Activated CD8-positive, alpha-beta memory T cell treated with anti-CD3 and anti-CD28 coated beads, Interleukin-2, amount 50 U/mL, for 4 hours (primary cell): Measurements from ENCODE around the gene AAMP.
"Not testable (repeated sequence)": the region's sequence is repeated elsewhere in the genome, so short reads cannot be mapped to it uniquely, and the experiment has no call there.

Experiments used
- DNase-seq: peaks from one replicate; pipeline ENCODE4 v3.0.0-alpha.2; 2020

Gene AAMP

DNA sequence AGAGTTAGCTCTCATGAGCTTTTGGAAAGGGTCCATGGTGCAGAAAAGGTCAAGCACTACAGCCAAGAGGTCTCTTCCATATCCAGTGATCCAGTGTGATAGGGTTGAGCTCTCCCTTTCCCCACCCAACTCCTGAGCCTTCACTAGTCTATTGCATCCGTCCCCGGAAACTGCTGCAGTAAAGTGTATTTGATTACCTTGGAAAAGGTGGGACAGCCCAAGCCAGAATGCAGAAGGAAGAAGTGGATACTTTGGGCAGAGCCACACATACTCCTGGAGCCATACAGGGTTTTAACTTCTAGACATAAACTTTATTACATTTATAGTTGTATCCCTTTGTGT, 3.9 kb upstream of the AAMP start:
- no peak for DNase-seq

DNA sequence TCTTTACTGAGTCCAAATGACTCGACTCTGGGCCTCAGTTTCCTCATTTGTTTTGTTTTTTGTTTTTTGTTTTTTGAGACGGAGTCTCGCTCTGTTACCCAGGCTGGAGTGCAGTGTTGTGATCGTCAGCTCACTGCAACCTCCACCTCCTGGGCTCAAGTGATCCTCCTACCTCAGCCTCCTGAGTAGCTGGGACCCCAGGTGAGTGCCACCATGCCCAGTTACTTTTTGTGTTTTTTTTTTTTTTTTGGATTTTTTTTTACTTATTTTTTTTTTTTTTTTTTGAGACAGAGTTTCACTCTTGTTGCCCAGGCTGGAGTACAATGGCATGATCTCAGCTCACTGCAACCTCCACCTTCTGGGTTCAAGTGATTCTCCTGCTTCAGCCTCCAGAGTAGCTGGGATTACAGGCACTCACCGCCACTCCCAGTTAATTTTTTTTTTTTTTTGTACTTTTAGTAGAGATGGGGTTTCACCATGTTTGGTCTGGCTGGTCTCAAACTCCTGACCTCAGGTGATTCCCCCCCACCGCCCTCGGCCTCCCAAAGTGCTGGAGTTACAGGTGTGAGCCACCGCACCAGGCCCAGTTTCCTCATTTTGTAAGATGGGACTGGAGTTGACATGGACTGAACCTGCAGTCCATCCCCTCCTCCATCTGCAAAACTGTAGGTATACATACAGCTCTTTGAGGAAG, 3.4 kb upstream of the AAMP start:
- not testable (repeated sequence) for DNase-seq

DNA sequence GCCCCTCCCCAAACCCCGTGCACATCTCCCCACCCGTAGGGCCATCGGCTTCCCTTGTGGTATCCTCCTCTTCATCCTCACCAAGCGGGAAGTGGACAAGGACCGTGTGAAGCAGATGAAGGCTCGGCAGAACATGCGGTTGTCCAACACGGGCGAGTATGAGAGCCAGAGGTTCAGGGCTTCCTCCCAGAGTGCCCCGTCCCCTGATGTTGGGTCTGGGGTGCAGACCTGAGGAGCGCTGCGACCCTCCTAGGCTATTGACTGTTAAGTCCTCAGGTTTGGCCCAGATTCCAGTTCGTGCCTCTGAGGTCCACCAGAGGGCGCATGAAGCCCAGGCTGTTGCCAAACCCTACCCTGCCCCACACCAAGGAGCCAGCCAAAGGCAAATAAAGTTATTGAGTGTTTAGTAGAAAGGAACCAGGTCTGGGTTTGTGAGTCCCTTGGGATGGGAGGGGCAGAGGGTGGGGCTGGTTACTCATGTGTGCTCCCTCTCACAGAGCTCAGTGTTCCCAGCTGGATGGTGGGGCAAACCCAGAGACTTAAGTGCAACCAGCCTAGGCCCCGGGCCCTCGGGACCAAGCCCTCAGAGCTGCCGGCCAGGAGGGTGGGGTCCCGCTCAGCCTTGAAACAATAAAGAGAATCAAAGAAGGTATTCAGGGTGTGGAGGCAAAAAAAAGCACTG, 2.7 kb upstream of the AAMP start:
- DNase-seq: peak; percentile 79

DNA sequence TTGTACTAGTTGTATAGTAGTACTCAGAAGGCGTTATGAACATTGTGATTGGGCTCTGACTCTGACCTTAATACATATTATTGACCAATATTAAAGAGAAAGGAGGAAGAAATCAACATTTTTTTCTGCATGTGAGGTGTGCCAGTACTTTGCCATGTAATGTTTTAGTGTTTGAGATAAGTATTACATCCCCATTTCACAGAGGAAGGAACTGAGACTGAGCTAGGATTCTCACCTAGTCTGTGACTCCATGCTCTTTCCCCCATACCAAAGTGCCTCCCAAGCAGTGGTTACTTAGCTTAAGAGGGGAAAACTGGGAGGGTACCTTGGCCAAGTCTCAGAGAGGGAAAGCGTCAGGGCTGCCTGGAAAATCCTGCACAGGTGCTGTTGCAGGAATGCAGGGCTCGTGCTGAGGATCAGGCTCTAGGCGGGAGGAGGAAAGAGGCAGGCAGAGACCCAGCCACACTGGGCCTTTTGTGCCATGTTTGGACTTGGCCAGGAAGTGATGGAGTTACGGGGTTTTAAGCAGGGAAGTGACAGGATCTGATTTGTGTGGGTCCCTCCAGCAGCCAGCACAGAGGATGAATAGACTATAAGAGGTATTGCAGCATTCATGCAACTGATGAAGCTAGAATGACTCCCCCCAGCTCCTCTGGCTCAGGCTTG, 2.1 kb upstream of the AAMP start:
- DNase-seq: no peak

DNA sequence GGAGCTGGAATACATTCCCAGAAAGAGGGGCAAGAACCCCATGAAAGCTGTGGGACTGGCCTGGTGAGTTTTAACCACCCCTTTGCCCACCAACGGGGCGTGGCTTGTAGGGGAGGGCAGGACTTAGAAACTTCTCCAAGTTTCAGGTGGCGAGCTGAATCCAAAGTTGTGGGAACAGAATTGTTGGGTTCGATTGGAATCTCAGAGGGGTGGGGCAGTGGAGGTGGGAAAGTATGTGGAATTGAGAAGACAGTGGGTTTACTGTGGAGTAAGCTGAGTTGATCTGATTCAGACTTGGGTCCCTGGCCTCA, 1.5 kb upstream of the AAMP start:
- DNase-seq: no peak

DNA sequence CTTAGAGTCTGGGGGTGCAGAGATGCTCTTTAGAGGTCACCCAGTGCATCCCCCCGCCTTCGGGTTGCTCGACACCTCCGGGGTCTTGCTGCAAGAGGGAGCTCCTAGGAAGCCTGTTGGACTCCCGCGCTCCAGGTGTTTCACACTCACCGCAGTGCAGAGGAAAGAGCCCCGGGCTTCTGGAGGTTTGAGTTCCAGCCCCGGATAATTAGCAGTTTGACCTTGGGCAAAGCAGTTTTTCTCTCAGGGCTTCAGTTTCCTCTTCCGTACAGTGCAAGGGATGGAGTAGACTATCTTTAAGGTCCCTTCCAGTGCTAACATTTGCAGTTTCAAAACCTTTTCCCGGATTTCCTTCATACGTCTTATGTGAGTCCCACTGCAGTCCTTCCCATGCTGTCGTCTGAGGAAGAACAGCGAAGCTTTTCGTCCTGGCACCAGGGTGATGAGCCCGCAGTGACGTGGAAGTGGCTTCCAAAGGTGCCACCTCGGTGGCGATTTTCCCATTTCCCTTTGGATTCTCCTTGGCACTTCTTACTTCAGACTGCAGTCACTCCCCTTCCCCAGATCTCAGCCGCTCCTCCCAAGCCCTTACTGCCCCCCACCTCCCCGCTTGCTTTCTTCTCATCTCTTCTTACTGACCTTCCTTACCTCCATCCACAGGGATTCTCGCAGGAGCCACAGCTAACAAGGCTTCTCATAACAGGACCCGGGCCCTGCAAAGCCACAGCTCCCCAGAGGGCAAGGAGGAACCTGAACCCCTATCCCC, 967 bp upstream of the AAMP start:
- DNase-seq: no peak

DNA sequence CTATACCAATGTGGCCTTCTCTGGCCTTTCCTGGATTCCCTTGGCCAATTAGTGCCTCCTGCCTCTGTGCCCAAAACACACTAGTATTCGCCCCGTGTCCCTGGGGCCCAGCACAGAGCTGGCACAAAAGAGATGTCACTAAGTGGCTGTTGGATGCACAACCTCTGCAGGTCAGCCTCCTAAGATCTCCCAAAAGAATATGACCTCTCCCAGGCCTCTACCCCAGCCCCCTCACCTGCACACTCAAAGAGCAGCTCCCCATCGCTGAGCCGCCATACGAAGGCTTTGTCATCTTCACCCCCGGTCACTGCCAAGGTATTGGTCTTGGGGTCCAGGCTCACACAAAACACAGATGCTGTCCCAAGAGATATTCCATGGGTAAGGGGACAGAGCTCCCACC, 2.7 kb downstream of the AAMP start:
- no peak for DNase-seq

DNA sequence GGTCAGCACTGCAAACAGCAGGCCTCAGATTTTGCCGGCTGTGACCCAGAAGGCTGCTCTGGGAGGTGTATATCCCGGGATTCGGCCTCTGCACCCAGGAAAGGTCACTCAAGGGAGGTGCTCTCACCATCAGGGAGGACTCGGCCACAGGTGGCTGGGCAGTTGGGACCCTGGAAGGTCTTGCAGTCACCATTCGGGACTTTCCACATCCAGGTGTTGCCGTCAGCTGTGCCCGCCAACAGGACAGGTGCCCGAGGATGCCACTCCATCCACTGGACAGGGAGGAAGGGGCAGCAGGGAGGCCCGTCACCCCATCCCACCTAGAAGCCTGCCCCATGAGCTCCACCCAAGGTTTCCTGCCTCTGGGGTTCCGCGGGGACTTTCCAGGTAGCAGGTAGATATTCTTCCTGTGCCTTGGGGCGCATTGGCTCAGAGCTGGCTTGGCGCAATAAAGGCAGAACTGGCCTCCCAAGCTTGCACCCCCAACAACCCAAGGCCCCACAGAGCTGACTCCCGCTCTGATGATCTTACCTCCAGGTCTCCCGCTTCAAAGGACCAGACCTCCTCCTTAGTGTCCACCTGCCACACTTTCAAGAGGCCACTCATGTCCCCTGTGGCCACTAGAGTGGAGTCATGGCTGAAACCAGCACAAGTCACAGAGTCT, 3.5 kb downstream of the AAMP start:
- no peak for DNase-seq

DNA sequence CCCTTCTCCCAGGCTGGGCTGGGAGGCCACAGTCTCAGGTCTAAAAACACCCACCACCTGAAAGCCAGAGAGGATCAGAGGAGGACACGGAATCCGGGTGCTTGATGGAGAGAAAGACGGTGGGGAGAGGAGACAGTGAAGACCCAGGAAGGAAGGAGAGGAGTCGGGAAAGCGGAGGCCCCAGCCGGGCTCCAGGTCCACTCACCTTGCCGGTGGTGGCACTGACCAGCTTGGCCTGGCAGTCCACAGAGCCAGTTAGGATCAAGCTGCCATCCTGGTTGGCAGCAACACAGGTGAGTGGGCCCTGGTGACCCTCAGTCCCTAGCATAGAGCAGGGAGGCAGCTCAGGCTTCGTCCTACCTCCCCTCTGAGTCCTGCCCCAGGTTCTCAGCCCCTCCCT, 4.3 kb downstream of the AAMP start:
- DNase-seq: no peak

DNA sequence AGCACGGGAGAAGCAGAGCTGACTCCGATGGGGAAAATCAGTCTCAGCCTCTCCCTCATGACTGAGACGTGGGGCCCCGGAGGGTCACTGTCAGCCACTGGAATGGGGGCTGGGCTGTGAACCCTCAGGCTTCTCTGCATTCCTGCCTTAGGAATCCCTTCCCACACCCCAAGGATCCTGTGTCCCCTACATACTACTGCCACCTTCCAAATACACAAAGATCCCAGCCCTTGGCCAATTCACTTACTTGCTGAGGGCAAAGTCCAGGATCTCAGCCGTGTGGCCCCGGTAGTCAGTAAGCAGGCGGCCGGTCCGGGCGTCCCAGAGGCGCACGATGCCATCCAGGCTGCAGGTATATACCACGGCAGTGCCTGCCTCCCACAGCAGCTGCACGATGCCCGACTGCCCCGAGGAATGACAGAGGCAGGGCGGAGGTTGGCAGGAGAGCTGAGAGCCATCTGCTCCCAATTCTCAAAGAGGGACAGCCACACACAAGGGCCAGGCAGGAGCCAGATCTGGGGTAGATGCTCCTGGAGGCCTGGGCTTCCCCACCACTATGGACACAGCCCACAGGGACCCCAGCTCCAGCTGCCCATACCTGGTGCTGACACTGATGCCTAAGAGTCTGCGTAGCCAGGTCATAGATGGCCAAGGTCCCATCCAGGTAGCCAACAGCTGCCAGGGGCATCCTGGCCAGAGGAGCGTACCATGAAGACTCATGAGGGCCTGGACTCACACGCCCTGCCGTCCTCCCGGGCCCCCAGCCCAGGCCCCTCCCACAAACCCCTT, 5.0 kb downstream of the AAMP start:
- no peak for DNase-seq

DNA sequence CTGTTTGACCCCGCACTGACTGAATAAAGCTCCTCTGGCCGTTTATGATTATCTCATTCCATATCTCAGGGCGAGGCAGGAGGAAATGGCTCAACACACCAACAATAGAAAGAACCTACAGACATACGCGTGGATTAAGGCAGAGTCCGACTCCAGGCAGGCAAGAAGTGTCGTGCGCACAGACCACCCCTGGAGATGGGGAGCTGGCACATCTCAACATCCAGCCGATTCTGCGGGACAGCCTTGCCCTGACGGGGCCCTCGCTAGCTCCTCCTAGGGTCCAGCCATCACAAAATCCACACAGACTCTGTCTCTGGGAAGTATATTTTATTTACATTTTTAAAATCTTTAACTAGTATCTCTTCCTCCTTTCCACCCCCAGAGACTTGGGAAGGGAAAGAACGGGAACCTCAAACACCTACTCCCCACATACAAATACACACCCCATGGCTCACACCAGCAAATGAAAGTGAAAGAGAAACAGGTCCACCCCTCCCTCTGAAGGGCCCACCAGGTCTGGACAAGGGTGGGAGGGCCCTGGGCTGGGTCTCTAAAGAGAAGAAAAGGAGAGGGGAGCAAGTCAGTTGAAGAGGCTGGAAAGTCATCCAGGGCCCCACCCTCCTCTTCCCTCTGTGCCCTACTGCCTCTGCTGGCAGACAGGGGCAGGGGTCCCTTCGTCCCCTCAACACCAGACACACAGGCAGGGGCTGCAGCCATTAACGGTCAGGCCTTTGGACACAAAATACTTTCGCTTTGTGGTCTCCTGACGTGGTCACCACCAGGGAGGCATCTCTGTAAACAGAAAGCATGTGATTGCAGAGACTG, 5.9 kb downstream of the AAMP start:
- no peak for DNase-seq

DNA sequence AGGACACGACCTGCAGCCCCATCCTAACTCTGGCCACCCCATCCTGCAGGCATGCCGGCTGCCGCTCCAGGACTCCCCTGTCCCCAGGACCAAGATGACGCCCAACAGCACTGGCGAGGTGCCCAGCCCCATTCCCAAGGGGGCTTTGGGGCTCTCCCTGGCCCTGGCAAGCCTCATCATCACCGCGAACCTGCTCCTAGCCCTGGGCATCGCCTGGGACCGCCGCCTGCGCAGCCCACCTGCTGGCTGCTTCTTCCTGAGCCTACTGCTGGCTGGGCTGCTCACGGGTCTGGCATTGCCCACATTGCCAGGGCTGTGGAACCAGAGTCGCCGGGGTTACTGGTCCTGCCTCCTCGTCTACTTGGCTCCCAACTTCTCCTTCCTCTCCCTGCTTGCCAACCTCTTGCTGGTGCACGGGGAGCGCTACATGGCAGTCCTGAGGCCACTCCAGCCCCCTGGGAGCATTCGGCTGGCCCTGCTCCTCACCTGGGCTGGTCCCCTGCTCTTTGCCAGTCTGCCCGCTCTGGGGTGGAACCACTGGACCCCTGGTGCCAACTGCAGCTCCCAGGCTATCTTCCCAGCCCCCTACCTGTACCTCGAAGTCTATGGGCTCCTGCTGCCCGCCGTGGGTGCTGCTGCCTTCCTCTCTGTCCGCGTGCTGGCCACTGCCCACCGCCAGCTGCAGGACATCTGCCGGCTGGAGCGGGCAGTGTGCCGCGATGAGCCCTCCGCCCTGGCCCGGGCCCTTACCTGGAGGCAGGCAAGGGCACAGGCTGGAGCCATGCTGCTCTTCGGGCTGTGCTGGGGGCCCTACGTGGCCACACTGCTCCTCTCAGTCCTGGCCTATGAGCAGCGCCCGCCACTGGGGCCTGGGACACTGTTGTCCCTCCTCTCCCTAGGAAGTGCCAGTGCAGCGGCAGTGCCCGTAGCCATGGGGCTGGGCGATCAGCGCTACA, 7.0 kb downstream of the AAMP start:
- no peak for DNase-seq

DNA sequence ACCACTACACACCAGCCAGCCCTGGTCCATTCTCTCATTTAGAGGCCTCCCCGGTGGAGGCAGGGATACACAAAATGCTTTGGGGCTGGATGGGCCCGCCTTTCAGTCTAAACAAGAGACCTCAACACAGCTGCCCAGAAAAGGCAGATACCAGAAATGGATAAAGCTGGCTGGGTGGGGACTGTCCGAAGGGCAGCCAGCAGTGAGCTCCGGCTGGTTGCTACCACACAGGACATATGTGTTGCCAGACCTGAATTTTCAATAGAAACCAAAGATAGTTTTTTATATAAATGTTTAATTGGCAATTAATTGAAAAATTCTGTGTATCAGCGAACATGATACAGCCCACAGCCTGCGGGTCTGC, 7.7 kb downstream of the AAMP start:
- DNase-seq: no peak

DNA sequence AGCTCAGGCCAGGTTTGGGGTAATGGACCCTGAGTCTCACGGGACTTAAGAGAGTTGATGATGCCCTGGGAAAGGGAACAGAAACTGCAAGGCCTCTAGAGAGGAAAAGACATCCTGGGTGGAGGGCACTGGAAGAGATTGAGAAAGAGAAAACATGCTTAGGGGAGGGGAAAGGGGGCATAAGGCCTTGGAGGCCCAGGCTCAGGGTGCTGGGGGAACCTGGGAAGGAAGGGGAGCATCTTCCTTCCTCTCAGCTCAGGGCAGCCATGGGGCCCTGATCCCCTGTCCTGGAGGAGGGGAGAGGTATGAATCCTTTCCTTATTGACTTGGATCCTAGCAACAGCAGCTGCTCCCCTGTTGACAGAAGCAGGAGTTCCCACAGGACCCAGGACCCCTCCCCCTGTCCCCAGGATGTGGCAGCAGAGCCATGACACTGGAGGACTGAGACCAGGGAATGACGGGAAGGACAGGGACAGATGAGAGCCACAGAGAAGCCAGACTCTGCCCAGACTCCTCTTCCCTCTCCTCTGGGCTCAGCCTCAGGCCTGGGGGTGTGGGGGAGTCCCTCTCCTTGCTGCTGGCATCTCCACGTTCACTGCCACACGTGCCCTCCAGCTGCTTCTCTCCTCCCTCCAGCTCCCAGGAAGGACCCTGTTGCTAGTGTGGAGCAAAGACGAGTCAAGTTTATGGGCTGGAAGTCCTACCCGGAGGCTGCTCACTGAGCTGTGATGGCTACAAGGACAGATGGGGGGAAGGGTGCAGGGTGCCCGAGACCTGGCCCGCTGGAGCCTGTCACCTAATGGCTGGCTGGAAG, 8.3 kb downstream of the AAMP start:
- DNase-seq: no peak

DNA sequence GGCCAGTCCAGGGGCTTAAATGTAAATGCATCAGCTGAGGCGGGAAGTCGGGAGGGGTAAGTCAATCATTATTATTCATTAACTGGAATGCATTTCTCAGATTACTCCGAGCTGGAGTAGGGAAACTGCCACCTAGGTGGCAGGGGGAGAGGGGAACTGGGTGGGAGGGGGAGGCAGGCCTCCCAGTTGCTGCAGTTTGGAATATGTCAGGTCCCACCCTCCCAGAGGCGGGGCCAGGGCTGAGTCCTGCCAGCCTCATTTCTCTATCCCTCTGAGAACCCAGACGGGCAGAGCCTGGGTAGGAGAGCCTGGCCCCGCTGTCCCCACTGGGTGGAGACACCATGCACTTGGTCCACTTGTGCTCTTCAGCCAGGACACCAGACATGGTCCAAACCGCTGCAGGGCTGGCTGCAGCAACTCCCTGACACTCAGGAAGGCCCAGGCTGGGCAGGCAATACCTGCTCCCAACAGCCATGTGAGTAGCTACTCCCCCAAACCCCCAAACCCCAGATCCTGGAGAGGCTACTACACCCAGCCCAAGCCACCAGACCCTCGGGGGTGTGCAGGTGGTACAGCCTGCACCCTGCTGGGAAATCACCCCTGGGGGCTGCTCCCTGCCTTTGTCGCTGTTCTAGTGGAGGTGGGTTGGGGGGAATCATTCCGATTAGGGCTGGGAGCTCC, 9.1 kb downstream of the AAMP start, which contains the start of gene GPBAR1:
Gene GPBAR1 (plus strand): TSS at position 274 of the 681 bp plus-strand sequence. CDS start 1,710 bp downstream, outside the sequence.
- no peak for DNase-seq

DNA sequence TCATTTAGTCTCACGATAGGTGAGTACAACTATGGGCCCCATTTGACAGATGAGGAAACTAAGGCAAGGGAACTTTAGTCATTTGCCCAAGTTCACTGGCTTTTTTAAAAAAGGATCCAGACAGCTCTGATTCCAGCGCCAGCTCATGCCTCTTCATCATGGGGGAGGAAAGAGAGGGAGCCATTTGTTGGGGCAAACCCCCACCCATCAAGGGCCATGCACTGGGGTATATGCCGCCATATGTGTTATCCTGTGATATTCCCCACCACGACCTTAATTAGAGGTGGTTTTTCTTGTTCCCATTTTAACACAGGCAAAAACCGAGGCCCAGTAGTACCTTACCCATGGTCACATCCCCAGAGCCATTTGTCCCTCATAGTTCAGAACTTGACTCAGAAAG, 9.8 kb downstream of the AAMP start:
- no peak for DNase-seq

DNA sequence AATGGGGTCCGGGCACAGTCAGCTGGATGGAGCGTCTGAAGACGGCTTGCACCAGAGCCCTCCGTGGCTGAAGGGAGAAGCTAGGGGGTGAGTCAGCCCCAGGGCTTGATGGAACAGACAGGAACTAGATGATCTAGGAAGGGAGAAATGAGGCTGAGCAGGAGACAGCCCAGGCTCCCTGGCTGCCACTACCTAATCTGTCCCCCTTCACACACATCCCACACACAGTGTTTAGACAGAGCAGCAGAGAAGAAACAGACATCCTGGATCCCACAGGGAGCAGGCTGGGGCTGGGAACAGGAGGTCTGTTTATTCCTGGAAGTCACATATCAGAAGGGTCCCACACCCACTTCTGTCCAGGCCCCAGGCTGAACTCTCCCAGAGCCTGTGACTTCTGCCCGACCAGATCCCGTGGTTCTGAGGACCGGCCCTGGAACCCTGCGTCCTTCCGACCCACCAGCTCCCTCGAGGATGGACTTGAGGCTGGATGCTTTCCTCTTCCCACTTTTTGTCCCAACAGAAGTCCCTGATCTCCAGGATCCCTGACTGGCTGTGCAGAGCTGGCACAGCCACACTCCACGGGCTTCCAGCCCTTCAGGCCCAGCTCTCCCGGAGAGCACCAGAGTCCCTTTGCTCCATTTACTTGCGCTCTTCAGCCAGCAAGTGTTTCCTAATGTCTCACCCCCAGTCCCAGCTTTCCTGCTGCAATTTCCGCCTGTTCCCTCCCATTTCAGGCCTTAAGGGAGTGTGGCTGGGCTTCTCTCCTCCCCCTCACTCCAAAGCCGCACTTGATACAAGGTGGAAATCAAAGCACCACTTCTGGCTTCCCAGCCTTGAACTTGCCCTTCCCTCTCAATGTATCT, 10.6 kb downstream of the AAMP start:
- no peak for DNase-seq
